ENCODE data around the gene MMD. TPM values are rescaled to one million over a fixed set of nuclear protein-coding genes. Genes with fewer than 3 reads are reported as not detected.
"Not testable (repeated sequence)": the region's sequence is repeated elsewhere in the genome, so short reads cannot be mapped to it uniquely, and the experiment has no call there.

MMD gene
- total RNA-seq, 3 donors from 2014 or later = 10.3 to 22.8 (median 14.7) TPM

DNA sequence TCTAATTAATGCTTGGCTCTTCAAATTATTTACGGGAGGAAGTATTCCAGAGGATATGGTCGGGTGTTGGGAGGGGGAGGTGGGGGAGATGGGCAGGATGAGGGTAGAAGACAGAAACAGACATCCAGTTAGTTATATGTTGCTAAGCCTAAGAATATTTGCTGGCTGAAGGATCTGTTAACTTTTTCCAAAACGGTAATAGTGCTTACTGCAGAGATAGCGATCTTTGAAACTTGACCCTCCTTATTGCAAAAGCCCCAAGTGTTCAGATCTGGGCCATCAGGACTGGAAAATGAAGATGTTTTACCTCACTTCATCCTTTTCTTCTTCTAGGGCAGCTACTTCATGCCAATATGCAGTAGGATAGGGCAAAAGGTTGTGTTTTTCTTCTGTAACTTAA is 27.0 kb upstream of the MMD start:
- intact Hi-C loops (cut with DNase I, micrococcal nuclease) = no loop called here
- Histone ChIP-seq H3K9me3 (no peaks in the 10 kb centered on the region), H3K36me3 (ENCODE audit: low read depth) (no peaks in the 10 kb centered on the region), H3K4me1 (ENCODE audit: low read depth) (peaks cover 16% of the 10 kb centered on the region), H3K4me3 (no peak overlapping the region)
- TF ChIP-seq, protein P1, sequence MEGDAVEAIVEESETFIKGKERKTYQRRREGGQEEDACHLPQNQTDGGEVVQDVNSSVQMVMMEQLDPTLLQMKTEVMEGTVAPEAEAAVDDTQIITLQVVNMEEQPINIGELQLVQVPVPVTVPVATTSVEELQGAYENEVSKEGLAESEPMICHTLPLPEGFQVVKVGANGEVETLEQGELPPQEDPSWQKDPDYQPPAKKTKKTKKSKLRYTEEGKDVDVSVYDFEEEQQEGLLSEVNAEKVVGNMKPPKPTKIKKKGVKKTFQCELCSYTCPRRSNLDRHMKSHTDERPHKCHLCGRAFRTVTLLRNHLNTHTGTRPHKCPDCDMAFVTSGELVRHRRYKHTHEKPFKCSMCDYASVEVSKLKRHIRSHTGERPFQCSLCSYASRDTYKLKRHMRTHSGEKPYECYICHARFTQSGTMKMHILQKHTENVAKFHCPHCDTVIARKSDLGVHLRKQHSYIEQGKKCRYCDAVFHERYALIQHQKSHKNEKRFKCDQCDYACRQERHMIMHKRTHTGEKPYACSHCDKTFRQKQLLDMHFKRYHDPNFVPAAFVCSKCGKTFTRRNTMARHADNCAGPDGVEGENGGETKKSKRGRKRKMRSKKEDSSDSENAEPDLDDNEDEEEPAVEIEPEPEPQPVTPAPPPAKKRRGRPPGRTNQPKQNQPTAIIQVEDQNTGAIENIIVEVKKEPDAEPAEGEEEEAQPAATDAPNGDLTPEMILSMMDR (IDR thresholded peaks at IDR 0.05) = no peak
- ATAC-seq (no peak), DNase-seq (no peak)

DNA sequence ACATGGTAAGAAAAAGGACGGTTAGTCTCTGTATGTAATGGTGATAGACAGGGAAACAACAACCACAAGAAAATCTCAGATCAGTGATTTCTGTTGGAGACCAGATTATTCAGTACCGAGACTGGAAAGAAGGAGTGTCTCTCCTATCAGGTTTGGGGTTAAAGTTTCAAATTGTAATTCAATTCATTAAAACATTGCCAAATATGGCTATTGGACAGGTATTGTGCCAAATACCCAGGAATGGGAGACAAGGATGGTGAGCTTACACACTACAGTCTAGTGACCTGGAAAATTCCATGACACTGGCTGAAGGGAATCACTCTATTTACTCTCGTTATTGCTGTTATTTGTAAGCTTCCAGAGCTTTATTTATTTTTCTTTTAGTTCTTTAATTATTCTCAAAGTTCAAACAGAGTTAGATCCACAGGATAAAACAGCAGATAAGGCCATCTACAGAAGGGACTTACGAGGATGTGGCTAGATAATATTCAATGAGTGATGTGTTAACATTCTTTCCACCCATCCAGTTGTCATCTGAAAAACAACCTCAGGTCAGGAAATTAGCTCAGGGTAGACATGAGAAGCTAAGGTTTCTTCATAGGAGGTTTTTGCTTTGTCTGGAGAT is 25.1 kb upstream of the MMD start:
- TF ChIP-seq, protein P1 (IDR thresholded peaks at IDR 0.05) = no peak
- Histone ChIP-seq H3K4me3 (no peak overlapping the region), H3K36me3 (ENCODE audit: low read depth) (no peaks in the 10 kb centered on the region), H3K4me1 (ENCODE audit: low read depth) (peaks cover 21% of the 10 kb centered on the region), H3K9me3 (no peaks in the 10 kb centered on the region)
- intact Hi-C loops (cut with DNase I, micrococcal nuclease) = no loop called here
- no peak for ATAC-seq
- DNase-seq = no peak

DNA sequence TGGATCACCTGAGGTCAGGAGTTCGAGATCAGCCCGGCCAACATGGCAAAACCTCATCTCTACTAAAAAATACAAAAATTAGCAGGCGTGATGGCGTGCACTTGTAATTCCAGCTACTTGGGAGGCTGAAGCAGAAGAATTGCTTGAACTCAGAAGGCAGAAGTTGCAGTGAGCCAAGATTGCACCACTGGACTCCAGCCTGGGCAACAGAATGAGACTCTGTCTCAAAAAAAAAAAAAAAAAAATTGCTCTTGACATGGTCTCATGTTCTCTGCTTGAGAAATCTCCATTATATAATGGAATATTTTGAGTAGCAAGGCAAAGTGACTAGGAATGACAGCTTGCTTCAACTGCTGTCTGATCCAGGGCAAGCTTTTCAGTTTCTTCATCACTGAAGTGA is 24.4 kb upstream of the MMD start:
- H3K4me3 ChIP-seq; H3K36me3 ChIP-seq (ENCODE audit: low read depth); intact Hi-C loops (cut with DNase I, micrococcal nuclease); ATAC-seq; DNase-seq; H3K9me3 ChIP-seq: not testable (repeated sequence)
- peaks cover 21% of the 10 kb centered on the region for H3K4me1 ChIP-seq (ENCODE audit: low read depth)

DNA sequence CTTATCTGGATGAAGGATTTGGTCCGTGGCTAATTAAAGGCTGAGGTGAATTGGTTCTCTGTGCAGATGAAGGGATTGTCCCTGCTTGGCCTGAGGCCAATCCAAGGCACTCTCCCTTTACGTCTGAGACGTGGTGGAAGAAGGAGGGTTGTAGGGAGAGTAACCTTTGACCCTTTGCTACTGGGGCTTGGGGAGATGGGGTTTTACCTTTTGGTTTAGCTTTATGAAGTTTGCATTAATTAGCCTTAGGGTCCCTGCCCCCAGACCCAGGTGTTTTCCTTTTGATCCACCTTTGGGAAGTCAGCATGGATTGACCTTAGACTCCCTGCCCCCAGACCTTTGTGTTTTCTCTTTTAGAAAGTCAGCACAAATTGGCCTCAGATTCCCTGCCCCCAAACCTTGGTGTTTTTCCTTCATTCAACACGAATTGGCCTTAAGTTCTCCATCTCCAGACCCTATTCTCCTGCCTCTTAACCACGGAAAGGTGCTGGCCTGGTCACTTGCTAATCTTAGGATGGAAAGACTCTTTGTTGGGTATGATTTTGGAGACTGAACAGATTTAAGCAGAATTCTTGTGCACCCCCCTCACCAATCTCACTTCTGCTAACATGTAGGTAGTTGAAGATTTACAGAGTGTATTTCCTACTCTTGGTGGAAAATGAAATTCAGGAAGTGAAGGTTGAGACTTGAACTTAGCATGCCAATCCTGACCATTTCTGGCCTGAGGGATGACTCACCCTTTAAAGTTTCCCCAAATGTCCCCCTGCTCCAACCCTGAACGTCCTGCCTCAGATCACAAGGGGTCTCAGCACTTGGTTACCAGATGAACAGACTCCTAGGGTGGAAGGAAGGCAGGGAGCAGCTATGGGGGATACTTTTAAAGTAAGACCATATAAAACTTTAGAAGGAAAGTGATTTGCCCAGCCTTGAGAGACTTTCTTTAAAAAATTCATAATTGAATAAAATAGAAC is 23.1 kb upstream of the MMD start:
- Histone ChIP-seq H3K9me3 (no peaks in the 10 kb centered on the region), H3K36me3 (ENCODE audit: low read depth) (no peaks in the 10 kb centered on the region), H3K4me3 (no peak overlapping the region), H3K4me1 (ENCODE audit: low read depth) (peaks cover 12% of the 10 kb centered on the region)
- peak; percentile 70 for ATAC-seq
- intact Hi-C loops (cut with DNase I, micrococcal nuclease) = no loop called here
- TF ChIP-seq, protein P1 (IDR thresholded peaks at IDR 0.05) = no peak
- DNase-seq = peak in 1 of 3 donors; percentile 21

DNA sequence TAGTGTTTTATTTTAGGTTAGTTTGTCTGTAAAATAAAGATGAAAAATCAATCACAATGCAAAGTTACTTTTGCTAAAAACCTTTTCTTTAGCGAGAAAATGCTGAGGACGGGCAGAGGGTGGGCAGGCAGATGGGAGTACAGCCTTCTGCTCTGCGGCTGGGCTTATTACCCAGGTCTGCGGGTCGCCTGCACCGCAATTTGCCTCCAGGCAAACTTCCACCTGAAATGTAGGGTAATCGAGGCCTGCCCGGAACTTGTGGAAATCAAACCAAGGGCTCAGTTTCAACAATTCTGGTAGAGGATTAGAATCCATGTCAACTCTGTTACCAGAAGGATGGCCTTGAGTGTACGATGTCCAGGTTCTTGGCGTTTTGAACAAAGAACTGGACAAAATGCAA is 22.3 kb upstream of the MMD start:
- Histone ChIP-seq H3K4me3 (no peak overlapping the region), H3K4me1 (ENCODE audit: low read depth) (peaks cover 8% of the 10 kb centered on the region), H3K9me3 (no peaks in the 10 kb centered on the region), H3K36me3 (ENCODE audit: low read depth) (no peaks in the 10 kb centered on the region)
- DNase-seq (no peak), ATAC-seq (no peak)
- TF ChIP-seq, protein P1 (IDR thresholded peaks at IDR 0.05) = no peak
- intact Hi-C loops (cut with DNase I, micrococcal nuclease) = no loop called here
